SU-DHL-6 (cell line): Measurements from ENCODE around the gene MARCHF4.

Source experiments
- H2AFZ ChIP-seq: fragments of 200-600 bp; sonication (generic); 2 replicates; pipeline ENCODE4 v1.6.1; 2014; ENCODE audit warnings: low read depth, mild to moderate bottlenecking, moderate library complexity, mixed read lengths, antibody characterized with exemption, low read length; ENCODE audit not compliant: severe bottlenecking
- H3F3A ChIP-seq: fragments of 200-600 bp; shearing (Covaris generic); 2 replicates; pipeline ENCODE4 v1.6.0; 2016; ENCODE audit warnings: antibody characterized with exemption, mild to moderate bottlenecking; ENCODE audit not compliant: insufficient read depth
- H3K27ac ChIP-seq: fragments of 200-600 bp; sonication (generic); 2 replicates; pipeline ENCODE4 v1.5.1; 2016; ENCODE audit warnings: low read depth, mild to moderate bottlenecking, low read length, moderate library complexity, mixed read lengths
- H3K27me3 ChIP-seq: fragments of 200-600 bp; sonication (generic), shearing (Covaris generic); 2 replicates; pipeline ENCODE4 v1.6.0; 2014; ENCODE audit warnings: mild to moderate bottlenecking, low read length
- H3K36me3 ChIP-seq: fragments of 200-600 bp; sonication (generic); 2 replicates; pipeline ENCODE4 v1.6.1; 2014; ENCODE audit warnings: mild to moderate bottlenecking, low read length, mixed read lengths
- H3K4me2 ChIP-seq: fragments of 300-600, 200-600 bp; shearing (Covaris generic), sonication (generic); 2 replicates; pipeline ENCODE4 v1.6.0; 2014; ENCODE audit warnings: low read length, low read depth, mild to moderate bottlenecking; ENCODE audit not compliant: poor library complexity, severe bottlenecking
- H3K4me3 ChIP-seq: fragments of 200-600 bp; sonication (generic); 2 replicates; pipeline ENCODE4 v1.5.1; 2014; ENCODE audit warnings: antibody characterized with exemption, low read length, mild to moderate bottlenecking, mixed read lengths; ENCODE audit not compliant: insufficient read depth, poor library complexity, severe bottlenecking
- H3K79me2 ChIP-seq: fragments of 200-600 bp; sonication (generic); 2 replicates; pipeline ENCODE4 v1.6.1; 2014; ENCODE audit warnings: mild to moderate bottlenecking, low read length, moderate library complexity; ENCODE audit not compliant: insufficient read depth
- H3K9ac ChIP-seq: fragments of 200-600 bp; sonication (generic); 2 replicates; pipeline ENCODE4 v1.7.0; 2014; ENCODE audit warnings: mild to moderate bottlenecking, low read length
- H3K9me2 ChIP-seq: fragments of 200-600 bp; sonication (generic); replicated peaks from 2 replicates; pipeline ENCODE4 v1.6.1; 2014; ENCODE audit warnings: low read length; ENCODE audit not compliant: insufficient read depth
- H3K9me3 ChIP-seq: fragments of 200-600 bp; sonication (generic); 2 replicates; pipeline ENCODE4 v1.6.1; 2014; ENCODE audit warnings: low read length, mixed read lengths; ENCODE audit not compliant: insufficient read depth
- H4K20me1 ChIP-seq: fragments of 200-600 bp; sonication (generic); 2 replicates; pipeline ENCODE4 v1.6.1; 2014; ENCODE audit warnings: low read depth, mild to moderate bottlenecking, antibody characterized with exemption, low read length, moderate library complexity, mixed read lengths
- EZH2phosphoT487 ChIP-seq: fragments of 200-600 bp; sonication (generic), shearing (Covaris generic); conservative IDR thresholded peaks from 2 replicates; pipeline ENCODE4 v1.6.1; 2018; ENCODE audit warnings: mild to moderate bottlenecking, antibody characterized with exemption, low read length, moderate library complexity, mixed read lengths
- TF ChIP-seq, protein P1 (sequence below): fragments of 200-600 bp; sonication (generic); IDR thresholded peaks from one replicate; pipeline ENCODE4 v1.5.1; 2017; ENCODE audit warnings: antibody characterized with exemption, mild to moderate bottlenecking, low read length, moderate library complexity; ENCODE audit not compliant: insufficient read depth, poor library complexity, severe bottlenecking

Gene MARCHF4

DNA sequence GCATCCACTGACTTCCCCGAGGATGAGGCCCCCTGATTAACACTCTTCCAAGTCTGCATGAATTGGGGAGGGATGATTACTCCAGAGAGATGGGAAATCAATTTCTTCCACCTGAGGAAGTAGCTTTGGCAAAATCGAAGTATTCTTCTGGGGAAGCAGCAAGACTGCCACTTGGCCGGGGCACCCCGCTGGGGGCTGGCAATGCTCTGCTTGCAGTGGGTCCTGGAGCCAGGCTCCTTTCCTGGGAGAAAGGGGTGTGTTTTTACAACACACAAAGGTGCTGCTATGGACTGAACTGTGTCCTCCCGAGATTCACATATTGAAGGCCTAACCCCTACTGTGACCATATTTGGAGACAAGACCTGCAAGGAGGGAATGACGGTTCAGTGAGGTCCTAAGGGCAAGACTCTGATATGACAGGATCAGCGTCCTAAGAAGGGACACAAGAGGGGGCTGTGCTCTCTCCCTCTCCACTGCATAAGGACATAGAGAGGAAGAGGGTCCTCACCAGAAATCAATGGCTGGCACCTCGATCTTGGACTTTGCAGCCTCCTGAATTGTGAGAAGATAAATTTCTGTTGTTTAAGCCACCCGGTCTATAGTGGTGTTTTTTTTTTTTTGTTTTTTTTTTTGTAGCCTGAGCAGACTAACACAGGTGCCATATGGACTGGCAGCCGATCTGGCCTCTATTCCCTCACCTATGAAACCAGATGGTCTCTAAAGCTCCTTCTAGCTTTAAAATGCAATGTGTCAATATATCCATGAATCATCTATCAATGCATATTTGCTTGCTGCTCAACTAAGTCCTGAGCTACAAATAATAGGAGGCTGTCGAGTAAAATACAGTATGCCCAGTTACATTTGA is 36.4 kb upstream of the MARCHF4 start:
- Histone ChIP-seq H3K9ac (no peak overlapping the region), H2AFZ (no peak overlapping the region), H3K27me3 (no peaks in the 10 kb centered on the region), H3K79me2 (no peaks in the 10 kb centered on the region; the same call in 1 of the 2 replicates), H3K36me3 (no peaks in the 10 kb centered on the region), H3K9me3 (no peaks in the 10 kb centered on the region), H3K9me2 (no peaks in the 10 kb centered on the region), H3K27ac (no peak overlapping the region), H3F3A (no peaks in the 10 kb centered on the region), H4K20me1 (no peaks in the 10 kb centered on the region), H3K4me3 (no peak overlapping the region), H3K4me2 (no peak overlapping the region)
- TF ChIP-seq, protein P1, sequence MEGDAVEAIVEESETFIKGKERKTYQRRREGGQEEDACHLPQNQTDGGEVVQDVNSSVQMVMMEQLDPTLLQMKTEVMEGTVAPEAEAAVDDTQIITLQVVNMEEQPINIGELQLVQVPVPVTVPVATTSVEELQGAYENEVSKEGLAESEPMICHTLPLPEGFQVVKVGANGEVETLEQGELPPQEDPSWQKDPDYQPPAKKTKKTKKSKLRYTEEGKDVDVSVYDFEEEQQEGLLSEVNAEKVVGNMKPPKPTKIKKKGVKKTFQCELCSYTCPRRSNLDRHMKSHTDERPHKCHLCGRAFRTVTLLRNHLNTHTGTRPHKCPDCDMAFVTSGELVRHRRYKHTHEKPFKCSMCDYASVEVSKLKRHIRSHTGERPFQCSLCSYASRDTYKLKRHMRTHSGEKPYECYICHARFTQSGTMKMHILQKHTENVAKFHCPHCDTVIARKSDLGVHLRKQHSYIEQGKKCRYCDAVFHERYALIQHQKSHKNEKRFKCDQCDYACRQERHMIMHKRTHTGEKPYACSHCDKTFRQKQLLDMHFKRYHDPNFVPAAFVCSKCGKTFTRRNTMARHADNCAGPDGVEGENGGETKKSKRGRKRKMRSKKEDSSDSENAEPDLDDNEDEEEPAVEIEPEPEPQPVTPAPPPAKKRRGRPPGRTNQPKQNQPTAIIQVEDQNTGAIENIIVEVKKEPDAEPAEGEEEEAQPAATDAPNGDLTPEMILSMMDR, result no peak
- TF ChIP-seq EZH2phosphoT487, result no peak

GRCh38 chr2:216406826-216407225 is 34.5 kb upstream of the MARCHF4 start:
- no peak overlapping the region for H3K4me2 ChIP-seq
- no peak overlapping the region for H3K27ac ChIP-seq
- no peaks in the 10 kb centered on the region for H3K36me3 ChIP-seq
- no peaks in the 10 kb centered on the region for H3F3A ChIP-seq
- TF ChIP-seq, protein P1, result no peak
- no peak overlapping the region for H3K4me3 ChIP-seq
- H4K20me1 ChIP-seq, result no peaks in the 10 kb centered on the region
- H3K79me2 ChIP-seq, result no peaks in the 10 kb centered on the region
- H3K9me3 ChIP-seq, result no peaks in the 10 kb centered on the region
- no peak overlapping the region for H2AFZ ChIP-seq
- H3K9ac ChIP-seq, result no peak overlapping the region
- no peaks in the 10 kb centered on the region for H3K27me3 ChIP-seq
- H3K9me2 ChIP-seq, result no peaks in the 10 kb centered on the region

- no peak for TF ChIP-seq EZH2phosphoT487
- TF ChIP-seq, protein P1, result no peak
These were observed 33.3 kb upstream of the MARCHF4 start for GRCh38 chr2:216405588-216405987.

More at GRCh38 chr2:216405588-216405987, 33.3 kb upstream of the MARCHF4 start:
- no peaks in the 10 kb centered on the region for H3K9me2 ChIP-seq
- H3K79me2 ChIP-seq, result no peaks in the 10 kb centered on the region
- H4K20me1 ChIP-seq, result no peaks in the 10 kb centered on the region
- H3K9ac ChIP-seq, result no peak overlapping the region
- no peak overlapping the region for H3K4me3 ChIP-seq
- H3K4me2 ChIP-seq, result no peak overlapping the region
- H3K36me3 ChIP-seq, result no peaks in the 10 kb centered on the region
- H3F3A ChIP-seq, result no peaks in the 10 kb centered on the region
- H3K27ac ChIP-seq, result no peak overlapping the region
- no peaks in the 10 kb centered on the region for H3K27me3 ChIP-seq
- H3K9me3 ChIP-seq, result no peaks in the 10 kb centered on the region
- no peak overlapping the region for H2AFZ ChIP-seq
